HAP-1 (cell line): ENCODE results near the gene SPON1.
"Not testable (repeated sequence)": the region's sequence is repeated elsewhere in the genome, so short reads cannot be mapped to it uniquely, and the experiment has no call there.

Experiments used
- DNase-seq, 2 experiments: peaks; one replicate each; pipeline ENCODE4 v3.0.0-alpha.2; 2016 to 2020; ENCODE audit warnings: low spot score in 2 of 2
- H3K27me3 ChIP-seq: fragments of 250-450 bp; sonication (Bioruptor Pico); 2 replicates; pipeline ENCODE4 v1.5.1; 2020; ENCODE audit warnings: low read depth, mild to moderate bottlenecking, moderate library complexity
- H3K36me3 ChIP-seq: fragments of 250-450 bp; sonication (Bioruptor Pico); replicated peaks from 2 replicates; pipeline ENCODE4 v1.5.1; 2020; ENCODE audit warnings: mild to moderate bottlenecking
- H3K4me1 ChIP-seq: fragments of 250-450 bp; sonication (Bioruptor Pico); 2 replicates; pipeline ENCODE4 v1.5.1; 2020; ENCODE audit warnings: mild to moderate bottlenecking
- H3K4me3 ChIP-seq: fragments of 250-450 bp; sonication (Bioruptor Pico); 2 replicates; pipeline ENCODE4 v1.5.1; 2020; ENCODE audit warnings: mild to moderate bottlenecking, moderate library complexity
- H3K9me3 ChIP-seq: fragments of 250-450 bp; sonication (Bioruptor Pico); 2 replicates; pipeline ENCODE4 v1.5.1; 2020; ENCODE audit warnings: mild to moderate bottlenecking, moderate library complexity
- in situ Hi-C: fragments of 300-500 bp; cut with MboI; formaldehyde crosslinking; loops from 3 replicates; pipeline ENCODE4 v1.14.3; 2020; ENCODE audit warnings: low sequenced_read_pairs, inconsistent platforms, mixed read lengths

SPON1 gene

GRCh38 chr11:14015711-14016110, 53.2 kb downstream of the SPON1 start:
- in situ Hi-C loops: no loop called here
- H3K9me3 ChIP-seq: no peaks in the 10 kb centered on the region
- DNase-seq: no peak

DNA sequence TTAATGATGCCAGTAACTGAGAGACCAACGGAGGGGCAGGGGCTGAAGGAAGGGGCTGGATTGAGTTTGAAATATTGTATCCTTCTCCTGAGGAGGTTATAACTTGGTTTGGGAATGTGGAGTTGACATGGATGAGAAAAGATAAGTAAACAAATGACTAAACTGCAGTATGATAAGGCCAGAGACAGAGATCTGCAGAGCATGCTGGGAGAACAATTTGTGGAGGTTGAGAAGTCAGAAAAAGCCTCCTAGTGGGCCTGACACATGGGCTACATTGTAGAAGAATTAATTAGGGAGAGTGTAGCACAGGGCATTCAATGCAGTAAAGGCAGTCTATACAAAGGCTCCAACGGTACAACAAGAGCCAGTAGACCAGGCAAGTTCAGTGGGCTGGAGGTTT, 55.9 kb downstream of the SPON1 start:
- no peak overlapping the region for H3K4me3 ChIP-seq
- DNase-seq: no peak
- no peaks in the 10 kb centered on the region for H3K36me3 ChIP-seq
- no peaks in the 10 kb centered on the region for H3K4me1 ChIP-seq
- no peaks in the 10 kb centered on the region for H3K9me3 ChIP-seq
- H3K27me3 ChIP-seq: peaks cover 15% of the 10 kb centered on the region; the same call in 1 of the 2 replicates
- in situ Hi-C loops: no loop called here

More at GRCh38 chr11:14015711-14016110, 53.2 kb downstream of the SPON1 start:
- H3K27me3 ChIP-seq: peaks cover 15% of the 10 kb centered on the region; the same call in 1 of the 2 replicates
- no peaks in the 10 kb centered on the region for H3K36me3 ChIP-seq
- no peaks in the 10 kb centered on the region for H3K4me1 ChIP-seq
- H3K4me3 ChIP-seq: no peak overlapping the region

DNA sequence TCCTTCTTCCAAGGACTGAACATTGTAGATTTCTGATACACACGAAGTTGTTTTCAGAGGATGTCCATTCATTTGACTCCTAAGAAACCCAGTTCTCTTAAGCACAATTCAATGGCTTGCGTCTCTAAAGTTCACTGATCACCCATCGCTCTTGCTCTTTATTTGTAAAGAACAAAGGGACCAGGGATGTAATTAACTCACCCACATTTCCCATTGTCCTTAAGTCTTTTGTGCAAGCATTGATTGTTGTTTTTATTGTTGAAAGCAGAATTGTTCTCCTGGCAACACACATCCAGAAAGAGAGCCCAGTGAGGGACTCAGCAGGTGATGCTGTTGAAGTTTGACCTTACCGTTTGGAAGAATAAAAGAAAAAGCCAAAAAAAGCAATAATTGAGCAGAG, 59.2 kb downstream of the SPON1 start:
- Histone ChIP-seq H3K36me3 (no peaks in the 10 kb centered on the region), H3K4me3 (no peak overlapping the region), H3K9me3 (no peaks in the 10 kb centered on the region), H3K4me1 (no peaks in the 10 kb centered on the region), H3K27me3 (peaks cover 7% of the 10 kb centered on the region; the same call in 1 of the 2 replicates)
- in situ Hi-C loops: no loop called here
- no peak for DNase-seq

DNA sequence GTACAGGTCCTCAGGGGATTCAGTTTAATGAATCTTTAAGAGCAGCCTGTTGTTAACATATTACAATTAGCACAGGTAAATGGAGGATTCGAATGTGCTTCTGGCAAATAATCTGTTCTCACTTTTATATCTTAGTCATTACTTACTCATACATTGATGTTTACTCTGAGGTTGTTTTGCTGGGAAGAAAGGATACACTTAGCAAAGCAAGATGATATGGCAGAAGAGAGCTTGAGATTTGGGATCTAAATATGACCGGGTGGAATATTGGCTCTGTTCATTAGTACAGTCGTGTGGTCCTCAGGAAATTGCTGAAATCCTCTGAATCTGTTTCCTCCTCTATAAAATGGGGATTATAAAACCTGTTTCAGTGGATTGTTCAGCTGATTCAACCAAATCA, 59.7 kb downstream of the SPON1 start:
- DNase-seq: no peak
- Histone ChIP-seq H3K27me3 (peaks cover 7% of the 10 kb centered on the region; the same call in 1 of the 2 replicates), H3K4me1 (no peaks in the 10 kb centered on the region), H3K36me3 (no peaks in the 10 kb centered on the region), H3K9me3 (no peaks in the 10 kb centered on the region), H3K4me3 (no peak overlapping the region)
- in situ Hi-C loops: no loop called here

DNA sequence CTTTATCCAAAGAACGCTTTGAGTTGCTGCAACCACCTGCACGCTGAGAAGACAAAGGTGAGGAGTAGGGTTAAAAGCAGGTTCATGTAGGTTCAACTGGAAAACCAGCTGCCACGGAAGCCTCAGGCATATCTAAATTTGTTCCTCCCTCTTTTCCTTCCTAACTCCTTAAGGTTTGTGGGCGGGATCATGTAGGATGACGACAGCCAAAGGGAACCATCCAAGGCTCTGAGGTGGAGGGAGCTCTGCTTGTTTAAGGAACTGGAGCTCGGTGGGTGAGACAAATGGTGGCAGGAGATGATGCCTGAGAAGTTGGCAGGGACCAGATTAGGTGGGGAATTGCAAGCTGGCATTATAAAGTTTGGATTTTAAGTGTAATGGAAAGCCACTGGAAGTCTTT, 60.3 kb downstream of the SPON1 start:
- H3K27me3 ChIP-seq: peaks cover 3% of the 10 kb centered on the region; the same call in 1 of the 2 replicates
- H3K4me1 ChIP-seq: no peaks in the 10 kb centered on the region
- no peak for DNase-seq
- no peaks in the 10 kb centered on the region for H3K9me3 ChIP-seq
- H3K36me3 ChIP-seq: no peaks in the 10 kb centered on the region
- in situ Hi-C loops: no loop called here
- H3K4me3 ChIP-seq: no peak overlapping the region

- DNase-seq: no peak
- no peaks in the 10 kb centered on the region for H3K27me3 ChIP-seq
- in situ Hi-C loops: no loop called here
These were observed 64.4 kb downstream of the SPON1 start for GRCh38 chr11:14026961-14027360.

DNA sequence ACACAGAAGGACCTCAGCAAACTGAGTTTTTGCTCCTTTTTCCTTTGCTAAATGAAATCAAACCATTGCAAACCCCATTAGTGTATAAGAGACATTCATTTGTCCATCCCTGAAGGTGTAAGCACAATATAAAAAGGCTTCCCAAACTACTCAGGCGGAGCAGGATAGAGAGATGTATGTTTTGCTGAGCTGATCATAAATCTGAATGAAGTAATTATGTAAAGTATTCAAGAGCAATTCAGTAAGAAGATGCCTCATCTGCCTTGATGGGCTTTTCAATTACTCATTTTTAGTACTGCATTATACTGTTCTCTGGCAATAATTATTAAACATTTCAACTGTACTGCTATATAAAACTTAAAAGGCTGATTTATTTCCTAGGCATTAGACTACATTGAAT, 65.0 kb downstream of the SPON1 start:
- Histone ChIP-seq H3K36me3 (no peaks in the 10 kb centered on the region), H3K4me3 (no peak overlapping the region), H3K27me3 (no peaks in the 10 kb centered on the region), H3K4me1 (no peaks in the 10 kb centered on the region), H3K9me3 (no peaks in the 10 kb centered on the region)
- in situ Hi-C loops: no loop called here
- DNase-seq: no peak

More at GRCh38 chr11:14026961-14027360, 64.4 kb downstream of the SPON1 start:
- Histone ChIP-seq H3K4me1 (no peaks in the 10 kb centered on the region), H3K4me3 (no peak overlapping the region), H3K9me3 (no peaks in the 10 kb centered on the region), H3K36me3 (no peaks in the 10 kb centered on the region)

GRCh38 chr11:14029440-14029839, 66.9 kb downstream of the SPON1 start:
- DNase-seq: no peak

DNA sequence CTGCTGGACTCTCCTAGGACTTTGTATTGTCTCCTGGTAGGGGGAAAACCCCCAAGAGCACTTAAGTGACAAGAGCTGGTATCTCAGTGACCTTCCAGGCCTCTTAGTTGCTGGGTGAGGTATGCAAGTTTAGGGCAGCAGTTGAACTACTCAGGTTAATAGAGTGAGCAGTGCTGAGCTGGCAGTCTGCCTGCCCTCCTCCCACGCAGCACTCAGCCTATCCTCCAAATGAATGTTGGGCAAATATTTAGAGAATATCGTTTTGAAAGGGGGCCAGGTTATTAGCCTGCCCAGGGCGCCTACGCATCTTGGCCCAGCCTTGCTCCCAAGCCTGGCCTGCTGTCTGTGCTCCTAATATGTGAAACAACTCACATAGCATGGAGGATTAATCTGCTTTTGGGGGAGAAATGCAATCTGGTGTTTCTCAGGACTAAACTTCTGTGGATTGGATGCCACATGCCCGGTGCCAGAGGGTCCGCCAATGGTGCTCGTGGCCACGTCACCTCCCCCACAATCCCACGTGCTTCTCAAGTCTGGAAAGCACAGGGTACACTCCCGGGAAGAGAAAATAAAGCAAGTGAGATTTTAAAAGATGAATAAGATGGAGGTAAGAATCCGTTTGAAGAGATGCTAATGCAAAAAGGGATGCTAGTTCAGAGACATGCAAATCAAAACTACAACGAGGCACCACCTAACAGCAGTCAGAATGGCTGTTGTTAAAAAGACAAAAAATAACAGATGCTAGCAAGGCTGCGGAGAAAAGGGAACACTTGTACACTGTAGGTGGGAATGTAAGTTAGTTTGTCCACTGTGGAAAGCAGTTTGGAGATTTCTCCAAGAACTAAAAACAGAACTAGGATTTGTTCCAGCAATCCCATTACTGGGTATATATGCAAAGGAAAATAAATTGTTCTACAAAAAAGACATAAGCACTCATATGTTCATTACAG, 67.7 kb downstream of the SPON1 start:
- Histone ChIP-seq H3K9me3 (no peaks in the 10 kb centered on the region), H3K4me3 (no peak overlapping the region), H3K36me3 (no peaks in the 10 kb centered on the region), H3K27me3 (no peaks in the 10 kb centered on the region), H3K4me1 (no peaks in the 10 kb centered on the region)
- no peak for DNase-seq
- in situ Hi-C loops: no loop called here

More at GRCh38 chr11:14029440-14029839, 66.9 kb downstream of the SPON1 start:
- Histone ChIP-seq H3K9me3 (no peaks in the 10 kb centered on the region), H3K27me3 (no peaks in the 10 kb centered on the region), H3K36me3 (no peaks in the 10 kb centered on the region), H3K4me1 (no peaks in the 10 kb centered on the region), H3K4me3 (no peak overlapping the region)
- in situ Hi-C loops: no loop called here

DNA sequence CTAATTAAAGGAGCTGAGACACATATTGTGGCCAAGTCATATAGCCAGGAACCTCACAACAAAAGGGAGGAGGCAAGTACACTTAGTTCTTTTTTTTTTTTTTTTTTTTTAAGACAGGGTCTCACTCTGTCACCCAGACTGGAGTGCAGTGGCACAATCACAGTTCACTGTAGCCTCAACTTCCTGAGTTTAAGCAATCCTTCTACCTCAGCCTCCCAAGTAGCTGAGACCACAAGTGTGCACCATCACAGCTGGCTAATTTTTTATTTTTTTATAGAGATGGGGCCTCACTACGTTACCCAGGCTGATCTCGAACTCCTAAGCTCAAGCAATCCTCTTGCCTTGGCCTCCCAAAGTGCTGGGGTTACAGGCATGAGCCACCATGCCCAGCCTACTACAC, 73.0 kb downstream of the SPON1 start:
- H3K36me3 ChIP-seq, H3K4me1 ChIP-seq, in situ Hi-C loops, H3K27me3 ChIP-seq, DNase-seq, H3K4me3 ChIP-seq, H3K9me3 ChIP-seq: not testable (repeated sequence)

DNA sequence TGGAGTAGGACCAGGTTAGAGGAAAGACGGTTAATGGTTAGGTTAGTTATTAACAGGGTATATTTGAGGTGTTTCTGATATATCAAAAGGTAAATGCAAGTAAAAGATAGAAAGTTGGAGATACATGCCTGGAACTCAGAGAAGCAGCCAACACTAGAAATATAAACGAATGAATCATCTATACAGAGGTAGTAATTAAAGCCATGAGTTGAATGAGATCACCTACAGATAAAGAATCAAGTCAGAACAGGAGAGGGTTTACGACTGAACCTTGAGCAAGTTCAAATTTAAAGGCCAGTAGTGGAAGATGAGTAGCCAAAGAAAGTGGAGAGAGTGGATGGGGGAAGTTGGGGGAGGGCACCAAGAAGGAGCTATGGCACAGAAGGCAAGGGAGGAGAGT, 73.9 kb downstream of the SPON1 start:
- Histone ChIP-seq H3K36me3 (no peaks in the 10 kb centered on the region), H3K27me3 (no peaks in the 10 kb centered on the region), H3K4me3 (no peak overlapping the region), H3K9me3 (no peaks in the 10 kb centered on the region), H3K4me1 (no peaks in the 10 kb centered on the region)
- DNase-seq: no peak
- in situ Hi-C loops: no loop called here

DNA sequence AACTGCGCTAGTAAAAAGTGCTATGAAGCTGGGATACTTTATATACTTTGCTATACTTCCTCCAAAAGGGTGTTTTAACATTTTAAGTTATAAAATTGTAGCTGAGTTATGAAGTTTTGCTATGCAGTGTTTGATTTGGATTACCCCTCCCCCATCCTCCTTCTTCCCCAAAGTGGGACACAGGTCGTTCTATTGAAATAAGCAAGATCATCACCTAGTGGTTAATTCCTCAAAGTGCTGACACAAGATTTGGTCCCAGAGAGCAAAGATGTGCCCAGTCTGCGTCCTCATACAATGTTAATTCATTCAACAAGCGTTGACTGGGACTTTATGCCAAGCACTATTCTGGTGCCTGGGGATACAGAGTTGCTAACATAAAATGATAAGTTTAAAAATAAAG, 78.5 kb downstream of the SPON1 start:
- Histone ChIP-seq H3K27me3 (no peaks in the 10 kb centered on the region; the same call in none of the 2 replicates), H3K4me1 (no peaks in the 10 kb centered on the region), H3K36me3 (no peaks in the 10 kb centered on the region), H3K4me3 (no peak overlapping the region), H3K9me3 (no peaks in the 10 kb centered on the region)
- no peak for DNase-seq
- in situ Hi-C loops: no loop called here

GRCh38 chr11:14041565-14041964, 79.0 kb downstream of the SPON1 start:
- Histone ChIP-seq H3K9me3 (no peaks in the 10 kb centered on the region), H3K4me1 (no peaks in the 10 kb centered on the region), H3K36me3 (no peaks in the 10 kb centered on the region), H3K27me3 (peaks cover 3% of the 10 kb centered on the region), H3K4me3 (no peak overlapping the region)
- DNase-seq: no peak
- in situ Hi-C loops: no loop called here

GRCh38 chr11:14042686-14043465, 80.4 kb downstream of the SPON1 start:
- DNase-seq: no peak
- Histone ChIP-seq H3K27me3 (peaks cover 7% of the 10 kb centered on the region), H3K4me1 (no peaks in the 10 kb centered on the region), H3K9me3 (no peaks in the 10 kb centered on the region), H3K36me3 (no peaks in the 10 kb centered on the region), H3K4me3 (no peak overlapping the region)
- in situ Hi-C loops: no loop called here
